SKM-1 treated with dmso at 0.1 percent for 144 hours (cell line): ENCODE measurements around the gene MORC4.

Source experiments
- DNase-seq: peaks from one replicate; lab custom pipeline; 2025; ENCODE audit not compliant: unreplicated experiment; lab: John Stamatoyannopoulos, UW

Gene MORC4

GRCh38 chrX:106917830-106918500 is 82.0 kb downstream of the MORC4 start:
- DNase-seq, result no peak

- DNase-seq, result no peak
Observed at GRCh38 chrX:106912864-106913263, 87.1 kb downstream of the MORC4 start.

- no peak for DNase-seq
Observed at GRCh38 chrX:106906361-106906760, 93.7 kb downstream of the MORC4 start.

GRCh38 chrX:106905064-106905708 is 94.8 kb downstream of the MORC4 start:
- DNase-seq, result no peak

- no peak for DNase-seq
Observed at GRCh38 chrX:106903856-106904528, 96.0 kb downstream of the MORC4 start.

GRCh38 chrX:106903291-106903824 is 96.7 kb downstream of the MORC4 start, which contains the start of gene RIPPLY1:
Gene RIPPLY1, minus strand, starts transcription at chrX:106903341. Its CDS starts 54 bp downstream, at chrX:106903287.
- DNase-seq, result no peak

- DNase-seq, result no peak
Observed at GRCh38 chrX:106902684-106903083, 97.3 kb downstream of the MORC4 start.

GRCh38 chrX:106901781-106902219 is 98.2 kb downstream of the MORC4 start:
- no peak for DNase-seq

GRCh38 chrX:106901341-106901740 is 98.7 kb downstream of the MORC4 start:
- DNase-seq, result no peak

GRCh38 chrX:106899841-106900240 is 100.2 kb downstream of the MORC4 start:
- DNase-seq, result no peak

GRCh38 chrX:106899276-106899675 is 100.7 kb downstream of the MORC4 start:
- DNase-seq, result no peak

- peak; percentile 8 for DNase-seq
Observed at GRCh38 chrX:106898462-106898861, 101.5 kb downstream of the MORC4 start.

GRCh38 chrX:106897259-106897658 is 102.8 kb downstream of the MORC4 start:
- no peak for DNase-seq

GRCh38 chrX:106894978-106895452 is 105.0 kb downstream of the MORC4 start:
- DNase-seq, result no peak

GRCh38 chrX:106894392-106894909 is 105.6 kb downstream of the MORC4 start:
- DNase-seq, result no peak

GRCh38 chrX:106891762-106892460 is 108.1 kb downstream of the MORC4 start:
- no peak for DNase-seq
